SK-N-SH (cell line): ENCODE measurements around the gene UBE2E2. TPM values are rescaled to one million over a fixed set of nuclear protein-coding genes. Genes with fewer than 3 reads are reported as not detected.

Experiments used
- CTCF ChIA-PET: fragments of 300-600, 350-600 bp; formaldehyde crosslinking; extraction: SDS; loops from one replicate; lab custom pipeline; 2021; lab: Yijun Ruan, JAX
- POLR2A ChIA-PET: fragments of 350-600 bp; sonication (Branson Sonifier 250); formaldehyde crosslinking; extraction: SDS; loops from one replicate; lab custom pipeline; 2020; ENCODE audit warnings: antibody characterized with exemption, inconsistent platforms; lab: Yijun Ruan, JAX
- DNase-seq: peaks from one replicate; pipeline ENCODE4 v3.0.0; 2012
- H2AFZ ChIP-seq: fragments of 200-600 bp; sonication (generic); 2 replicates; pipeline ENCODE4 v1.8.1; 2016; ENCODE audit warnings: antibody characterized with exemption, mild to moderate bottlenecking, low read depth
- H3F3A ChIP-seq: fragments of 200-600 bp; sonication (generic); replicated peaks from 2 replicates; pipeline ENCODE3; 2016; ENCODE audit warnings: antibody characterized with exemption, mild to moderate bottlenecking; ENCODE audit not compliant: insufficient read depth
- H3K27ac ChIP-seq, 2 experiments: fragments of 200-500 bp in 1 of 2; fragments of 200-600 bp in 1 of 2; sonication (Bioruptor generic) in 1 of 2; sonication (generic), shearing (Covaris generic) in 1 of 2; 2 replicates each; pipeline versions ENCODE4 v1.5.1 to v1.6.1; 2014 to 2016; ENCODE audit warnings: low read depth in 2 of 2, inconsistent platforms in 1 of 2, low read length in 1 of 2, mild to moderate bottlenecking in 1 of 2, mixed read lengths in 1 of 2
- H3K27me3 ChIP-seq: fragments of 200-600 bp; sonication (generic), shearing (Covaris generic); 2 replicates; pipeline ENCODE4 v1.6.1; 2016; ENCODE audit warnings: mixed run types; ENCODE audit not compliant: insufficient read depth
- H3K36me3 ChIP-seq, 2 experiments: fragments of 200-500 bp in 1 of 2; fragments of 200-600 bp in 1 of 2; sonication (Bioruptor generic) in 1 of 2; sonication (generic) in 1 of 2; replicated peaks in 1 of 2; 2 replicates each; pipeline versions ENCODE3 to v1.5.1; 2014 to 2016; ENCODE audit warnings: low read length in 1 of 2, mild to moderate bottlenecking in 1 of 2; ENCODE audit not compliant: insufficient read depth in 2 of 2, control insufficient read depth in 1 of 2
- H3K4me1 ChIP-seq, 2 experiments: fragments of 200-500 bp in 1 of 2; fragments of 200-600 bp in 1 of 2; sonication (Bioruptor generic) in 1 of 2; sonication (generic), shearing (Covaris generic) in 1 of 2; 2 replicates each; pipeline versions ENCODE4 v1.5.1 to v1.6.1; 2014 to 2016; ENCODE audit warnings: low read depth in 1 of 2, low read length in 1 of 2, mixed run types in 1 of 2; ENCODE audit not compliant: insufficient read depth in 2 of 2, control insufficient read depth in 1 of 2
- H3K4me2 ChIP-seq: fragments of 200-600 bp; sonication (generic), shearing (Covaris generic); 2 replicates; pipeline ENCODE4 v1.6.1; 2017; ENCODE audit warnings: mixed run types
- H3K4me3 ChIP-seq, 2 experiments: fragments of 200-500 bp in 1 of 2; fragments of 200-600 bp in 1 of 2; sonication (Bioruptor generic) in 1 of 2; sonication (generic), shearing (Covaris generic) in 1 of 2; 2 replicates each; pipeline versions ENCODE4 v1.5.1 to v1.8.1; 2014 to 2016; ENCODE audit warnings: low read depth in 2 of 2, inconsistent platforms in 1 of 2, low read length in 1 of 2, mild to moderate bottlenecking in 1 of 2, mixed read lengths in 1 of 2, moderate library complexity in 1 of 2
- H3K79me2 ChIP-seq: fragments of 200-600 bp; sonication (generic); 2 replicates; pipeline ENCODE4 v1.8.1; 2017; ENCODE audit warnings: mild to moderate bottlenecking; ENCODE audit not compliant: insufficient read depth
- H3K9ac ChIP-seq: fragments of 200-600 bp; sonication (generic); 2 replicates; pipeline ENCODE4 v1.6.1; 2017; ENCODE audit warnings: mixed run types
- H3K9me2 ChIP-seq: fragments of 200-600 bp; sonication (generic); 2 replicates; pipeline ENCODE4 v1.6.1; 2017; ENCODE audit warnings: mixed run types
- H3K9me3 ChIP-seq: fragments of 200-600 bp; sonication (generic); 2 replicates; pipeline ENCODE4 v1.6.1; 2017; ENCODE audit warnings: mixed run types, mild to moderate bottlenecking, moderate library complexity
- H4K20me1 ChIP-seq: fragments of 200-600 bp; sonication (generic); 2 replicates; pipeline ENCODE4 v1.6.1; 2017; ENCODE audit warnings: mild to moderate bottlenecking, mixed run types; ENCODE audit not compliant: insufficient read depth
- CHD2 ChIP-seq: fragments of 150-350 bp; IDR thresholded peaks from 2 replicates; pipeline ENCODE4 v1.6.1; 2018; ENCODE audit warnings: low read length; ENCODE audit not compliant: partially characterized antibody
- EP300 ChIP-seq, 2 experiments: IDR thresholded peaks; 2 replicates each; pipeline versions ENCODE4 v1.4.0 to v1.6.1; 2012; ENCODE audit warnings: borderline replicate concordance in 1 of 2, low read depth in 1 of 2, low read length in 1 of 2
- FOXJ3 ChIP-seq: sonication (generic); formaldehyde crosslinking; IDR thresholded peaks from 2 replicates; pipeline ENCODE4 v1.5.1; 2020; ENCODE audit warnings: mild to moderate bottlenecking, missing genetic modification reagents
- FOXM1 ChIP-seq: IDR thresholded peaks from 2 replicates; pipeline ENCODE4 v1.4.0; 2012; ENCODE audit warnings: low read depth, mild to moderate bottlenecking
- GATA2 ChIP-seq: sonication (generic); formaldehyde crosslinking; IDR thresholded peaks from 2 replicates; pipeline ENCODE4 v1.5.0; 2020; ENCODE audit warnings: mild to moderate bottlenecking, missing genetic modification reagents
- JUND ChIP-seq: IDR thresholded peaks from 2 replicates; pipeline ENCODE4 v1.4.0; 2012
- MEF2A ChIP-seq: IDR thresholded peaks from 2 replicates; pipeline ENCODE4 v1.4.0; 2012; ENCODE audit warnings: low read depth, borderline replicate concordance
- MXI1 ChIP-seq: IDR thresholded peaks from 2 replicates; pipeline ENCODE4 v1.6.1; 2012; ENCODE audit warnings: mild to moderate bottlenecking, low read depth, low read length, improper control_type of control experiment
- NFIC ChIP-seq: IDR thresholded peaks from 2 replicates; pipeline ENCODE4 v1.4.0; 2012; ENCODE audit warnings: borderline replicate concordance
- NRF1 ChIP-seq: IDR thresholded peaks from 2 replicates; pipeline ENCODE4 v1.6.1; 2012; ENCODE audit warnings: low read depth, mild to moderate bottlenecking, low read length
- POLR2AphosphoS5 ChIP-seq: IDR thresholded peaks from 2 replicates; pipeline ENCODE4 v1.6.1; 2012; ENCODE audit warnings: low read depth, low read length
- RAD21 ChIP-seq: IDR thresholded peaks from 2 replicates; pipeline ENCODE4 v1.6.1; 2012; ENCODE audit warnings: mild to moderate bottlenecking, low read length
- RFX5 ChIP-seq: IDR thresholded peaks from 2 replicates; pipeline ENCODE4 v1.6.1; 2012; ENCODE audit warnings: mild to moderate bottlenecking, improper control_type of control experiment, low read length
- RXRA ChIP-seq: IDR thresholded peaks from 2 replicates; pipeline ENCODE4 v1.4.0; 2012; ENCODE audit warnings: low read depth, mild to moderate bottlenecking, borderline replicate concordance
- SIN3A ChIP-seq: IDR thresholded peaks from 2 replicates; pipeline ENCODE4 v1.6.1; 2012; ENCODE audit warnings: low read depth, mild to moderate bottlenecking, low read length, moderate library complexity, borderline replicate concordance
- TAF1 ChIP-seq: IDR thresholded peaks from 2 replicates; pipeline ENCODE4 v1.6.1; 2012; ENCODE audit warnings: low read depth, mild to moderate bottlenecking, low read length, moderate library complexity, borderline replicate concordance
- TEAD4 ChIP-seq: IDR thresholded peaks from 2 replicates; pipeline ENCODE4 v1.4.0; 2012; ENCODE audit warnings: mild to moderate bottlenecking, borderline replicate concordance; ENCODE audit not compliant: insufficient read depth
- WGBS: methylation state at CpG from one replicate; pipeline ENCODE4 v1.1.6; 2017; ENCODE audit warnings: low lambda C conversion rate; 5-methylcytosine and 5-hydroxymethylcytosine counted together
- polyA plus RNA-seq, 3 experiments: library from polyadenylated mRNA; depleted of rRNA; stranded (reverse); fragments of >200 nt; gene quantifications; 2 replicates each; pipeline ENCODE4 v1.2.3, GENCODE V29; 2012
- TF ChIP-seq, protein P1 (sequence below): fragments of 200-600 bp; sonication (generic); IDR thresholded peaks from 2 replicates; pipeline ENCODE4 v1.6.1; 2017; ENCODE audit warnings: antibody characterized with exemption, mild to moderate bottlenecking, moderate library complexity
- TF ChIP-seq, protein P2 (sequence below): IDR thresholded peaks from 2 replicates; pipeline ENCODE4 v1.4.0; 2012; ENCODE audit warnings: low read depth, borderline replicate concordance
- TF ChIP-seq, protein P3 (sequence below): IDR thresholded peaks from 2 replicates; pipeline ENCODE4 v1.4.0; 2012; ENCODE audit warnings: low read depth
- TF ChIP-seq, protein P4 (sequence below): IDR thresholded peaks from 2 replicates; pipeline ENCODE4 v1.4.0; 2012; ENCODE audit warnings: low read depth, borderline replicate concordance

The UBE2E2 gene
- polyA plus RNA-seq, 1 of the 3 experiments (the other 2 are of a cell fraction) = 46.4 TPM

DNA sequence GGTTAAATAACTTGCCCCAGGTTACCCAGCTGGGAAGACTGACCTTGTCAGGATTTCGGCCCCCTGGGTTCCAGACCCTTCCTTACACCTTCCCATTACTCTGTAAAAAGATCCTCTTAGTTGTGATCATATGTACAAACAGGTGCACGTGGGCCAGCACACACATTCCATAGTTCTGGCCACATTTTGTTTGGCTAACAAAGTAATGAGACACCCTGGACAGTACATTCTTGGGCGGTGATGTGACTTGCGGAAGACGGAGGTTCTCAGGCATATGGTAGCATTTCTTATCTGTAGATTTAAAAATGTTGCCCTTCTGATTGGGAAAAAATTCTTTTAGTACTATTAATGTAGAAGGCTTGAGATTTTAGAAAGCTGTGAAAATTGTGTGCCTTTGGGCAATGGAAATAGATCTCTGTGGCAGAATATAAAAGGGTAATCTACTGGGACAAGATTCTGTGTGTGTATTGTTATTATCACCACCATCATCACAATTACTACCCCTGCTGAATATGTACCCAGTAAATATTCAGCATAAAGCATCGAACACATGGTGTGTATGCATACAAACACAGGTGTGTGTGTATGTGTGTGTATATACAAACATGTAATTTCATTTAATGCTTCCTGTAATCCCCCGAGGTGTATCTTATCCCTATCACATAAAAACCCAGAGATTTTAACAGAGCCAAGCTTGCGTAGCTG lies 397.2 kb downstream of the UBE2E2 start (continued):
- TF ChIP-seq TEAD4 = peak; percentile 83
- TF ChIP-seq POLR2AphosphoS5 = no peak
- peak; percentile 23; the same call in 1 of the 2 replicates for TF ChIP-seq RXRA
- TF ChIP-seq MEF2A = no peak
- TF ChIP-seq, protein P1, sequence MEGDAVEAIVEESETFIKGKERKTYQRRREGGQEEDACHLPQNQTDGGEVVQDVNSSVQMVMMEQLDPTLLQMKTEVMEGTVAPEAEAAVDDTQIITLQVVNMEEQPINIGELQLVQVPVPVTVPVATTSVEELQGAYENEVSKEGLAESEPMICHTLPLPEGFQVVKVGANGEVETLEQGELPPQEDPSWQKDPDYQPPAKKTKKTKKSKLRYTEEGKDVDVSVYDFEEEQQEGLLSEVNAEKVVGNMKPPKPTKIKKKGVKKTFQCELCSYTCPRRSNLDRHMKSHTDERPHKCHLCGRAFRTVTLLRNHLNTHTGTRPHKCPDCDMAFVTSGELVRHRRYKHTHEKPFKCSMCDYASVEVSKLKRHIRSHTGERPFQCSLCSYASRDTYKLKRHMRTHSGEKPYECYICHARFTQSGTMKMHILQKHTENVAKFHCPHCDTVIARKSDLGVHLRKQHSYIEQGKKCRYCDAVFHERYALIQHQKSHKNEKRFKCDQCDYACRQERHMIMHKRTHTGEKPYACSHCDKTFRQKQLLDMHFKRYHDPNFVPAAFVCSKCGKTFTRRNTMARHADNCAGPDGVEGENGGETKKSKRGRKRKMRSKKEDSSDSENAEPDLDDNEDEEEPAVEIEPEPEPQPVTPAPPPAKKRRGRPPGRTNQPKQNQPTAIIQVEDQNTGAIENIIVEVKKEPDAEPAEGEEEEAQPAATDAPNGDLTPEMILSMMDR = no peak
- peak; percentile 60; the same call in 1 of the 2 replicates for TF ChIP-seq NFIC
- peak in 1 of 2 experiments; percentile 76; a peak in 2 of 4 replicates for TF ChIP-seq EP300 (IDR thresholded peaks at IDR 0.05; ENCODE audit: borderline replicate concordance in 1 of 2, low read depth in 1 of 2, low read length in 1 of 2)
- TF ChIP-seq GATA2 (CRISPR knock-in tag) = no peak
- TF ChIP-seq, protein P2, sequence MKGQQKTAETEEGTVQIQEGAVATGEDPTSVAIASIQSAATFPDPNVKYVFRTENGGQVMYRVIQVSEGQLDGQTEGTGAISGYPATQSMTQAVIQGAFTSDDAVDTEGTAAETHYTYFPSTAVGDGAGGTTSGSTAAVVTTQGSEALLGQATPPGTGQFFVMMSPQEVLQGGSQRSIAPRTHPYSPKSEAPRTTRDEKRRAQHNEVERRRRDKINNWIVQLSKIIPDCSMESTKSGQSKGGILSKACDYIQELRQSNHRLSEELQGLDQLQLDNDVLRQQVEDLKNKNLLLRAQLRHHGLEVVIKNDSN = peak; percentile 47; the same call in 1 of the 2 replicates
- no peak for TF ChIP-seq RAD21
- TF ChIP-seq, protein P3, sequence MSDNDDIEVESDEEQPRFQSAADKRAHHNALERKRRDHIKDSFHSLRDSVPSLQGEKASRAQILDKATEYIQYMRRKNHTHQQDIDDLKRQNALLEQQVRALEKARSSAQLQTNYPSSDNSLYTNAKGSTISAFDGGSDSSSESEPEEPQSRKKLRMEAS = peak; percentile 95
- TF ChIP-seq MXI1 = no peak

DNA sequence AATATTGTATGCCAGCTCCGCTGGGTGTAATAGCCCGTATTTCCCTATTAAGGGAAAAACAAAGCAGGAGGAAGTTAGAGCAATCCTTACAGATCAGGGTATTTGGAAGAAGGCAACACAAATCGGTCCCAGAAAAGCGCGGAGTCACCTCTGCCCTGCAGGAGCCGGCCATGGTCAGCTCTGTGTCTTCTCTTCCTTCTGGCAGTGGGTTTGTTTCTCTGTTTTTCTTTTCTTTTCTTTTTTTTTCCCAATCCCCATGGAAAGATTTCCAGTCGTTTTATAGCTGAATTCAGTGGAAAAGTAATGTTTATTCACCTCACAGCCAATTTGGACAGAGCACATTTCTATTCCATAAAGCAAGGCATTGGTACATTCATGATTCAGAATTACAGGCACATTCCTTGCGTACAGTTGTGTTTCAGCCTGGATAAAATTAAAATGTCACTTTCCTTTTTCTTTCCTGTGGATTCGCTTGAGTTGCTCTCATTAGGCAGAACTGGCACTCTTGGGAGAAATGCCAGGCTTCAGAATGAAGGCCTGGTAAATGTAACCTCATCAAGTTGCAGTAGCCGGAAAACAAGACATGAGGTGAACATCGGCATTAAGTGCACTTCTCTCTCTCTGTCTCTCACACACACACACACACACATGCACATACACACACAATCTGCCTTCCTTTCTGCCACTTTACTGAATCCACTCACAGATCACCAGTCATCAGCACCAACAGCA lies 398.1 kb downstream of the UBE2E2 start:
- no peak overlapping the region for H2AFZ ChIP-seq
- H3K9ac ChIP-seq = no peak overlapping the region
- H3K9me2 ChIP-seq = no peaks in the 10 kb centered on the region
- peaks cover 8 to 27% of the 10 kb centered on the region in 2 experiments; a peak in 3 of 4 replicates for H3K4me1 ChIP-seq
- H3F3A ChIP-seq = no peaks in the 10 kb centered on the region
- H3K79me2 ChIP-seq = no peaks in the 10 kb centered on the region
- H3K4me3 ChIP-seq = no peak overlapping the region
- 0 out of 2 replicates have a peak overlapping the region, but pooled peaks have one; percentile 5 for H3K4me2 ChIP-seq
- H3K9me3 ChIP-seq = no peaks in the 10 kb centered on the region
- CTCF ChIA-PET = interaction anchor here (1.0 to 1.4 kb wide), 2 partner anchors 8 to 10 kb away, joined by 3 to 5 read pairs; no protein-coding TSS in a partner anchor
- H3K27ac ChIP-seq = peak overlapping the region; percentile 68 to 80
- no peaks in the 10 kb centered on the region for H3K36me3 ChIP-seq
- peak; percentile 48 for DNase-seq
- 68% methylated on average over 11 of the region's 11 CpGs for WGBS
- POLR2A ChIA-PET = no interaction called here
- H3K27me3 ChIP-seq = no peaks in the 10 kb centered on the region
- H4K20me1 ChIP-seq = no peaks in the 10 kb centered on the region
- TF ChIP-seq JUND (no peak), FOXJ3 (0 out of 2 replicates have a peak, but pooled peaks have one; percentile 51), TAF1 (no peak), FOXM1 (no peak), POLR2AphosphoS5 (no peak), GATA2 (CRISPR knock-in tag) (peak; percentile 56), SIN3A (no peak), CHD2 (no peak), MEF2A (no peak), RFX5 (no peak), RAD21 (0 out of 2 replicates have a peak, but pooled peaks have one; percentile 17), RXRA (no peak), NRF1 (no peak)
- TF ChIP-seq, protein P1 = no peak
- TF ChIP-seq, protein P4, sequence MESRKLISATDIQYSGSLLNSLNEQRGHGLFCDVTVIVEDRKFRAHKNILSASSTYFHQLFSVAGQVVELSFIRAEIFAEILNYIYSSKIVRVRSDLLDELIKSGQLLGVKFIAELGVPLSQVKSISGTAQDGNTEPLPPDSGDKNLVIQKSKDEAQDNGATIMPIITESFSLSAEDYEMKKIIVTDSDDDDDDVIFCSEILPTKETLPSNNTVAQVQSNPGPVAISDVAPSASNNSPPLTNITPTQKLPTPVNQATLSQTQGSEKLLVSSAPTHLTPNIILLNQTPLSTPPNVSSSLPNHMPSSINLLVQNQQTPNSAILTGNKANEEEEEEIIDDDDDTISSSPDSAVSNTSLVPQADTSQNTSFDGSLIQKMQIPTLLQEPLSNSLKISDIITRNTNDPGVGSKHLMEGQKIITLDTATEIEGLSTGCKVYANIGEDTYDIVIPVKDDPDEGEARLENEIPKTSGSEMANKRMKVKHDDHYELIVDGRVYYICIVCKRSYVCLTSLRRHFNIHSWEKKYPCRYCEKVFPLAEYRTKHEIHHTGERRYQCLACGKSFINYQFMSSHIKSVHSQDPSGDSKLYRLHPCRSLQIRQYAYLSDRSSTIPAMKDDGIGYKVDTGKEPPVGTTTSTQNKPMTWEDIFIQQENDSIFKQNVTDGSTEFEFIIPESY = no peak
